HG02852 (cell line): ENCODE measurements around the gene OR2G2.

Source experiments
- ATAC-seq: cut with Tn5 transposase; IDR thresholded peaks from one replicate; pipeline ENCODE4 v1.9.1; 2021; ENCODE audit warnings: mild to moderate bottlenecking, moderate library complexity; ENCODE audit not compliant: unreplicated experiment

Gene OR2G2

GRCh38 chr1:247588060-247588459, at the start of gene OR2G2:
Gene OR2G2 (plus strand): TSS chr1:247588360. CDS start chr1:247588360, 0 bp downstream.
- no peak for ATAC-seq

DNA sequence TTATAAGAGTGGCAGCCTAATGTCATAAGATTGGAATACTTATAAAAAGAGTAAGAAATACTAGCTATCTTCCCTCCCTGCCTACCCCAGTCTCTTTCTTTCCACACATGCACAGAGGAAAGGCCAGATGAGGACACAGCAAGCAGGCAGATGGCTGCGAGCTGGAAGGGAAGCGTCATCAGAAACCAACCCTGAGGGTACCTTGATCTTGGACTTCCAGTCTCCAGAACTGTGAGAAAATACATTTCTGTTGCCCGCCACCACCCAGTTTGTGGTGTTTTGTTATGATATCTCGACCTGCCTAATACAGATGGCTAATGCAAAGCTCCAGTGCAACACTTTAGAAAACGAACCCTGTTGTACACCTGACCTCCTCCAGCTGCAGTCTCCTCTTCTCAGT, 49.6 kb upstream of the OR2G2 start:
- no peak for ATAC-seq

DNA sequence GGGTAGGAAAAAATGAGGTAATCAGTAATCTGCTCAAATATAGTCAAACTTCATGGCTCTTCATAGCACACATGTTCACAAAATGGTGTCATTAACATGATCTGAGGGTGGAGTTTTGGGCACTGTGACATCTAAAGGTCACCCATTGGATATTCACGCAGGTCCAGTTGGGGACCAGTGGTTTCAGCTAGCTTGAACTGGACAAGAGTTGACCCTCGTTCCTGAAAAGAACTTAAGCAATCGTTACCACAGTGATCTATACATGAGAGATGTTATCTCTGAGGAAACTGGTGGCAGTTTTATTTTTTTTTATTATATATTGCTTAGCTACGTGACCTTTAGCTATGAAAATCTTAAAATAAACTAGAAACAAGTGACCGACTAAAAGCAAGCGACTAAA, 48.9 kb upstream of the OR2G2 start:
- ATAC-seq, result no peak

GRCh38 chr1:247540581-247540980, 47.6 kb upstream of the OR2G2 start:
- ATAC-seq, result no peak

DNA sequence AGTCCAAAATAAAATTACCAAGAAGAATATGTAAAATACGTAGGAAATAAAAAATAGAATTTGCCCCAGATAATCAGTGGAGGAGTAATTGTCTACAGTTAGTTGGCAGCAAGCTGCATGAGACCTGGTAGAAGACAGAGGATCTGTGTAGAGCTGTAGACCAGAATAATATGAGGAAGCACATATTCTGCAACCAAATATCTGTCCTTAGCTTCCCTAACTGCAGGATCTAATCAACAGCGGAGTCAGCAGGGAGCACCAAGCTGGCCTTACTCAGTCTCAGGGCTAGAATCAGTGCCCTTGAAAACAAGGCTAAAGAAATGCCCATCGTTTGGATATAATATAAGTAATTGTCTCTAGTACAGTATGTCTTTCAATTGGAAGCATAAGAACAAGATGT, 45.3 kb upstream of the OR2G2 start:
- ATAC-seq, result no peak

GRCh38 chr1:247548092-247548491, 40.1 kb upstream of the OR2G2 start:
- no peak for ATAC-seq

DNA sequence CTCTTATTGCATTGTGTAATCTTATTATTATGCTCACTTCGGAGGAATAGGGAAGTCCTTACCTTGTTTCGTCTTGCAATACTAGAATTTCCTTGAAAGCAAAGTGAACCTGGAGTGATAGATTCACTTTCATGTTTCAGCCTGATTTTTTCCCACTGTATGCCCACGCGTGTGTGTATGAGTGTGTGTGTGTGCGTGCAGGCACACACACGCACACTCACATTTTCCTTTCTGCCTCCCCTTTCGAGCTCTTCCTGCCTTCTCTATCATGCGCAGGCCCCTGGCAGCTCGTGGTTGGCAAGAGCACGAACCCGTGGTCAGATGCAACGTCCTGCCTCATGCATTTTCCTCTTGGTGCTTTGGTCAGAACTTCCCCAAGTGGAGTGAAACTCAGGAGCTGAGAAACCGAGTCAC, 39.4 kb upstream of the OR2G2 start, which contains the start of gene GCSAML:
GCSAML (plus strand) TSS at position 366 of the 414 bp plus-strand sequence. CDS start 58 bp downstream, outside the sequence.
- ATAC-seq, result no peak

- no peak for ATAC-seq
Measured at GRCh38 chr1:247551721-247552120, 36.4 kb upstream of the OR2G2 start.

GRCh38 chr1:247552231-247552630, 35.9 kb upstream of the OR2G2 start:
- ATAC-seq, result no peak

- ATAC-seq, result no peak
Measured at GRCh38 chr1:247557926-247558674, 30.1 kb upstream of the OR2G2 start.

- ATAC-seq, result no peak
Measured at GRCh38 chr1:247561711-247562110, 26.4 kb upstream of the OR2G2 start.

DNA sequence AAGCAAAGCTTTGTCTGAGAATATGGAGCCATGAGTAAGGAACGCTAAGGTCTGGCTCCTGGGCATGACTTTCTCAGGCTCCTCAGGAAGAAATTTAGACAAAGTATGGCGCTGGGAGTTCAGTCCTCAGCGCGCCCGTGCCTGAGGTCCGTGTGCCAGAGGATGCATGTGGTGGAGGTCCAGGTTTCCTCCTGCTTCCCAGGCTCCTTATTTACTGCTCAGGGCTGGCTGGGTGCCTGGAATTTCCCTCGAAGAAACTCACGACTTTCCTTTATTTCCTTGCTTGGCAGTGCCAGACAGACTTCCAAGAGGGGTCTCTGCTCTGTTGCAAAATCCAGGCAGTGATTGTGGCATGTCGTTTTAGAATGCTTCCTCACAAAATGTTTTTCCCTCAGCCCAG, 26.0 kb upstream of the OR2G2 start:
- ATAC-seq, result no peak

- no peak for ATAC-seq
Measured at GRCh38 chr1:247574236-247574635, 13.9 kb upstream of the OR2G2 start.

DNA sequence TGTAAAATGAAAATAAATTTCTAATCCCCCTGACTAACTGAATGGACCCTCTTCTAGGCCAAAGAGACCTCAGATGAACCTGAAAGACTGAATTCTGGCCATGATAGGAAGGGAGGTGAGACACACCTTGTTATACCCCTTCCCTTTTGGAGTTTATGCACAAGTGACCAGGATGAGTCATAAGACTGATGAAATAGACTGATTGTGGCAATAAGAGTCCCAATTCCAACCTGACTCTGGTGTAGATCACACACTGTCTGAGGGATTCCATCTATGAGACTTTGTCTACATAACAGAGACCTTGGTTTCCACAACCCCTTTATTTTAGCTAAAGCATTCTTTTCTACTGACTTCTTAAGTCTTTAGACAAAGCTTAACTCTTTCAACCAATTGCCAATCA, 13.5 kb upstream of the OR2G2 start:
- ATAC-seq, result no peak

DNA sequence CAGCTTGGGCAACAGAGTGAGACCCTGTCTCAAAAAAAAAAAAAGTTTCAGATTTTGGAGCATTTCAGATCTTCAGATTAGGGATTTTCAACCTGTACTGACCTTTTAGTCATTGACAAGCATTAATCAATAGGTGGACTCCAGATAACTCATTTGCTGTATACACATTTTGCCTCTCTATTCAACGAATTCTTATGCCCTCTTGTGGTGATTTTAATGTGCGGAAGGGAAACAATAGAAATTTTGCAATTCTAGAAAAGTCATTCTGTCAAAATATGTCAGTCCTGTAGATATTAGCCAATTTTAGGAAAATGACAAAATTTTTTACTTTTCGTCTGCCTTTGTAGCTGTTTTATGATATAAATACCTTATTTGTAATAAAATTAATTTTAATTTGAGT, 11.6 kb upstream of the OR2G2 start:
- no peak for ATAC-seq

DNA sequence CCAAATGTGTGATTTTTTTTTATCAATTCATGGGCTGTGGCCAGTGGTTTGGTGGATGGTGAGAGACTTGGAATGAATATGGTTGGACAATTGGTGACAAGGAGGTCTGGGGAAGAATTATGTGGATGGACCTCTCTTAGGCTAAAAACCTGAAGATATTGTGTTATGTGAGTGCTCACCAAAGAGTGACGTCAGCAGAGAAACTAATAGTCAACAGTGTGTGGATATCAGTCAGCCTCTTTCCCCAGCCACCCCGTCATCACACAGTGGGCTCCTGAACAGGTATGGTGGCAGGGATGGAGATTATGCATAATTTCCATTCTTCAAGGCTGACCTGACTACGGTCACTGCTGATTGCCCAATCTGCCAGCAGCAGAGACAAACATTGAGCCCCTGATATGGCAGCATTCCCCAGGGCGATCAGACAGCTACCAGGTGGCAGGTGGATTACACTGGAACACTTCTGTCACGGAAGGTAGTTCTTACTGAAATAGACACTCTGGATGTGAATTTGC, 9.2 kb upstream of the OR2G2 start:
- no peak for ATAC-seq

DNA sequence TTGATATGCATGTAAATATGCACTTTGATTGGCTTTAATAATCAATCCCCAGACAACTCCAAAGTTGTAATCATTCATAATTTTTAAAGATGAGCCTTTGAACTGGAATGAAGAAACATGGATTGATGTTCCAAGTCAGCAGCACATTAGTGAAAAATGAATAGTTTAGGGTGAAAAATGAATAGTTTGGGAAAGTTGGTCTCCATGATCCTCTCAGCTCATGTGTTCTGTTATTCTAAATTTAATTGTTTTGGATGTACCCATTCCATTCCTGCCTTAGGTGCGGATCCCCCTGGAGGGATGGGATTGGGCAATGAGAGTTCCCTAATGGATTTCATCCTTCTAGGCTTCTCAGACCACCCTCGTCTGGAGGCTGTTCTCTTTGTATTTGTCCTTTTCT, 17.1 kb downstream of the OR2G2 start, which contains the start of gene OR2G3:
OR2G3 (plus strand) TSS at position 301 of the 400 bp plus-strand sequence; CDS start at position 301, 0 bp downstream.
- ATAC-seq, result no peak

DNA sequence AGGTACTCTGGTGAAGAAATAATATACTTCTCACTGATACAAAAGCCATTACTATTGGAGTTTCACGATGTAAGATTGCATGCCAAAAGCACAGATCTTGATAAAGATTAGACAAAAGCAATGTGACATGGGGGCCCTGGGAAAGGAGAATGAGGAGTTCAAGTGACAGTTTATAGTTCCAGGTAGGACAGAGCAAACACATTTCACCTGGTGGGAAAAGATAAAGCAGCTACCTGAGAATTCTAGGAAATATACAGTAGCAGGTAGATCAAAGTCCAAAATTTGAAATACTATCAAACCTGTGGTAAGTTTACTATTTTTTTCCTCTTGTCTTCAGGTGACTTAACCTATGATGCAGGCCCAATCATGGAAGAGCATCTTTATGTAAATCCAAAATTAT, 25.2 kb downstream of the OR2G2 start:
- no peak for ATAC-seq

- no peak for ATAC-seq
Measured at GRCh38 chr1:247614625-247615024, 26.5 kb downstream of the OR2G2 start.

- no peak for ATAC-seq
Measured at GRCh38 chr1:247627951-247628350, 39.8 kb downstream of the OR2G2 start.

GRCh38 chr1:247638011-247638410, 49.9 kb downstream of the OR2G2 start:
- ATAC-seq, result no peak

DNA sequence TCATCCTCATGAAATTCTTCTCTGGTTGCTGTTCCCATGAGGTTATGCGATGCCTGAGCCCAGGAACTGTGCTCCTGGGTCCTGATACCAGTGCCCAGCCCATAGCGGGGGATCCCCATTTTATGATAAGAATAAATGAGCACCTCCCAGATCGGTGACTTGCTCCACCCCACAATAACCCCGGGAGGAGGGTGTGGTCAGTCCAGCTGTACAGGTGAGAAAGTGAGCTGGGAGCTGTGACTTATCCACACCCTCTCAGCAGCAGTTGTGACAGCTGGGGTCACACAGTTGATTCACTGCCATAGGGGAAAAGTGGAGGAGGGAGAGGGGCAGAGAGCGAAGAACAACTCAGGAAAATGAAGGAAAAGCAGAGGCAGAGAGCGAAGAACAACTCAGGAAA, 50.6 kb downstream of the OR2G2 start:
- ATAC-seq, result no peak
